Fibroblast of pulmonary artery (primary cell): ENCODE measurements around the gene UNK.

Source experiments
- DNase-seq: peaks from one replicate; pipeline ENCODE4 v3.0.0-alpha.2; 2010; ENCODE audit warnings: low read depth
- H3K4me3 ChIP-seq: replicated peaks from 2 replicates; pipeline ENCODE4 v1.5.1; 2011; ENCODE audit warnings: low read depth, mild to moderate bottlenecking, control low read depth, low read length, moderate library complexity
- TF ChIP-seq, protein P1 (sequence below): IDR thresholded peaks from 2 replicates; pipeline ENCODE4 v1.5.1; 2011; ENCODE audit warnings: mild to moderate bottlenecking, control low read depth, low read length, inconsistent platforms; ENCODE audit errors: missing control alignments

Gene UNK

DNA sequence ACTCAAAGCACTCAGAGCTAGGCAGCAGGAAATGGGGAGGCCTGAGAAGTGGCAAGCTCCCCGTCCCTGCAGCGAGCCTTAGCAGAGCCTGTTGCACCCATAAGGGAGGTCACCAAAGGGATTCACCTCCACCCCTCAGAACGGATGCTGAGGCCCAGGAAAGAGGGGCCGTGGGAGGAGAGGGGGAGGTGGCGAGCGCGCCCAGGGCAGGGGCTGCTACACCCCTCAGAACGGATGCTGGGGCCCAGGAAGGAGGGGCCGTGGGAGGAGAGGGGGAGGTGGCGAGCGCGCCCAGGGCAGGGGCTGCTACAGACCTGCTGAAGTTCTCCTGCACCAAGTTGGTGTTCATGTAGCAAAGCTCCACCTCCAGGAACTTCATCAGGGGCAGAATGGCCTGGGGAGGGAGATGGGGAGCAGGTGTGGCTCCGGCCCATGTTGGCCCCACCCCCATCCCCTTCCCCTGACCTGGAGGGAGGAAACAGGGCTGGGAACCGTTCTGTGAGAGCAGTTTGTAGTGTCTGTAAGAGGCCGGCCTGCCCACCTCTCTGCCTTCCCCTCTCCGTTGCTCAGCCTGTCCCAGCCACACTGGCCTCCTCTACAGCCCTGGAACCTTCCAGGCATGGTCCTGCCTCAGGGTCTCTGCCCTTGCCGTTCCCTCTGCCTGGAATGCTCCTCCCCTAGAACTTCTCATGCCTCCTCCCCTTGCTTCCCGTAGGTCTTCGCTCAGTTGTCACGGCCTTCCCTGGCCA lies 48.2 kb downstream of the UNK start:
- TF ChIP-seq, protein P1, sequence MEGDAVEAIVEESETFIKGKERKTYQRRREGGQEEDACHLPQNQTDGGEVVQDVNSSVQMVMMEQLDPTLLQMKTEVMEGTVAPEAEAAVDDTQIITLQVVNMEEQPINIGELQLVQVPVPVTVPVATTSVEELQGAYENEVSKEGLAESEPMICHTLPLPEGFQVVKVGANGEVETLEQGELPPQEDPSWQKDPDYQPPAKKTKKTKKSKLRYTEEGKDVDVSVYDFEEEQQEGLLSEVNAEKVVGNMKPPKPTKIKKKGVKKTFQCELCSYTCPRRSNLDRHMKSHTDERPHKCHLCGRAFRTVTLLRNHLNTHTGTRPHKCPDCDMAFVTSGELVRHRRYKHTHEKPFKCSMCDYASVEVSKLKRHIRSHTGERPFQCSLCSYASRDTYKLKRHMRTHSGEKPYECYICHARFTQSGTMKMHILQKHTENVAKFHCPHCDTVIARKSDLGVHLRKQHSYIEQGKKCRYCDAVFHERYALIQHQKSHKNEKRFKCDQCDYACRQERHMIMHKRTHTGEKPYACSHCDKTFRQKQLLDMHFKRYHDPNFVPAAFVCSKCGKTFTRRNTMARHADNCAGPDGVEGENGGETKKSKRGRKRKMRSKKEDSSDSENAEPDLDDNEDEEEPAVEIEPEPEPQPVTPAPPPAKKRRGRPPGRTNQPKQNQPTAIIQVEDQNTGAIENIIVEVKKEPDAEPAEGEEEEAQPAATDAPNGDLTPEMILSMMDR = no peak
- DNase-seq = no peak
- no peak overlapping the region for H3K4me3 ChIP-seq

DNA sequence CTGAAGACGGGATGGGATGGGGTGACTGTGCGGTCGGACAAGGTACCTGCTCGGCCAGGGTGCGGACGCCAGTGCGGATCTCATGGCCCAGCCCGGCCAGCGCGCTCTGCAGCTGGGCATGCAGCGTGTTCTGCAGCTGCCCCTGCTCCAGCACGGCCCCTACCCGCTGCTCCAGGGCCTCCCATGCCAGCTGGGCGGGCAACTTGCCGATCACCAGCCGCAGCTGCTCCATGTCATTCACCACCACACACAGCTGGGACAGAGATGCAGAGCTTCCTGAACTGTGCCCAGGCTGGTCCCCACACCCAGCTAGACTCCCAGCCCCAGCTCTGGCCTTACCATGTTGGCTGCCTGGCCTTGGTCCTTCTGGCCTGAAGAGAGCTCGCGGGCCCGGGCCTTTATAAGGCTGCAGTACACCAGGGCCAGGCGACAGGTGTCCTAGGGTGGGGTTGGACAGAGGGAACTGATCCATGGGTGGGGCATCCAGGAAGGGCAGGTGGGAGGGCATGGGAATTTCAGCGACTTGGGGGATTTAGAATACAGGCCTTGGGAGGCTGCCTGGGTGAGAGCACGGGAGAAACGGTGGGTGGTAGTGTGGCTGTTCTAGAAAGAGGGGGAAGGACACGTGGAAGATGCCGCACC lies 49.8 kb downstream of the UNK start:
- H3K4me3 ChIP-seq = no peak overlapping the region
- TF ChIP-seq, protein P1 = no peak
- DNase-seq = no peak

- TF ChIP-seq, protein P1 = no peak
- no peak overlapping the region for H3K4me3 ChIP-seq
- DNase-seq = no peak
Observed at GRCh38 chr17:75834928-75835653, 50.5 kb downstream of the UNK start.

GRCh38 chr17:75835654-75835987 lies 51.0 kb downstream of the UNK start:
- no peak overlapping the region for H3K4me3 ChIP-seq
- TF ChIP-seq, protein P1 = no peak

DNA sequence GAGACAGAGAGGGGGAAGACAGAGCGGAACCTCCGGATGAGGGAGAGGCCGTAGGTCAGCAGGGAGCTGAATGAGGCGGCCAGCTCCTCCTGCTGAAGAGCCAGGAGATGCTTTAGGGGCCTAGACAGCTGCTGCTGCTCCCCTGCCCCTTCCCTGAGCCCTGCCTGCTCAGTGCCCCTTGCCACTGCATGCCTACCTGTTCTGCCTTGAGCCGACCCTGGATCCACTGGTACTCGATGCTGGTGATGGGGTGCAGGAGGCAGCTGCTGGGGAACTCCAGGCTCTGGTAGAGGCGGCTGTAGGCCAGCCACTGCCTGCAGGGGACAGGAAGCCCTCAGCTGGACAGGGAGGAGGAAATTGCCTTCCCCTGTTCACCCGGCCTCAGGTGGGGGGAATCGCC lies 52.0 kb downstream of the UNK start:
- H3K4me3 ChIP-seq = no peak overlapping the region
- TF ChIP-seq, protein P1 = no peak

More at GRCh38 chr17:75835654-75835987, 51.0 kb downstream of the UNK start:
- DNase-seq = no peak

GRCh38 chr17:75837899-75838298 lies 53.3 kb downstream of the UNK start:
- no peak overlapping the region for H3K4me3 ChIP-seq
- TF ChIP-seq, protein P1 = no peak
- no peak for DNase-seq

More for the DNA sequence above, 52.0 kb downstream of the UNK start:
- no peak for DNase-seq
